Measurements from ENCODE around the gene SEC61B.
A peak's percentile ranks its signal among the peaks of the same experiment; 100 is the strongest.

The SEC61B gene

GRCh38 chr9:99221621-99222415 is at the start of gene SEC61B, which contains the start of gene ALG2:
SEC61B (plus strand) TSS chr9:99222282; CDS start chr9:99222364, 82 bp downstream.
ALG2 (minus strand) TSS chr9:99221942; CDS start chr9:99221894, 48 bp downstream.
- peak; percentile 95 for DNase-seq (ENCODE audit: low read depth)

DNA sequence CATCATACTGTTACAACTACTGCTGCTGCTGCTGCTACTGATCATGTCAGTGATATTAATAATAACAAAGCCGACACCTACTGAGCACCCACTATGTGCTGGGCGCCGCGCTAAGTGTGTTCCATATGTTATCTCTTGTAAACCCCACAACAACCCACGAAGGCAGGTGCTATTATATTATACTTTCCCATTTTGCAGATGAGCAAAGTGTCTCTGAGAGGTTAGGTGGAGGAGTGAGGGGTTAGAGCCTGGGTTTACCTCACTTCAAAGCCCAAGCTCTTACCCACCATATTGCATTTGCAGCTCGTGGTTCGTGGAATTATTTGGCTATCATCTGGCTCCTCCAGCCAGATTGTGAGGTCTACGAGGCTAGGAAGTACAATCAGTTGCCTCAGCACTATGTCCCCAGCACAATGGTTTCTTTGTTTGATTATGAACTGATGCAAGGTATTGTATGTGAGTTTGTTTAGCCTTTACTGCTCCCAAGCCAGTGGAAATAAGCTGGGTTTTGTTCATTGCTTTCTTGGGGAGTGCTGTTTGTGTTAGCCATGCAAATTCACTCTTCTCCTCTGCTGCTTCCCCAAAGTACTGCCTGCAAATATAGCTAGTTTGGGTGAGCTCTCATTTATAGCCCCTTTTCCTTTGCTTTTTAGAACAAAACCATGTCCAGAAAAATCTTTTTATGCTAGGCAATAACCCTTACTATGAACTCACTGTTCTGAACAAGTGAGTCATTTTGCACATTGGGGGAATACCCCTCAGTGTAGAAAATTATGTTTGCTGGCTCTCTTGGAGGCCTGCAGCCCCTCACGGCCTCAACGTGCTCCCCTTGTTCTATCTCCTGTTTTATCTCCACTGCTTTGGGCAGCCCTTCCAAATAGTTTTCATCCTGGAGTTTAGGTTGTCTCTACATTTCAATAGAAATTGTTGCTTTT is 48.2 kb upstream of the SEC61B start:
- DNase-seq (ENCODE audit: low read depth): no peak

DNA sequence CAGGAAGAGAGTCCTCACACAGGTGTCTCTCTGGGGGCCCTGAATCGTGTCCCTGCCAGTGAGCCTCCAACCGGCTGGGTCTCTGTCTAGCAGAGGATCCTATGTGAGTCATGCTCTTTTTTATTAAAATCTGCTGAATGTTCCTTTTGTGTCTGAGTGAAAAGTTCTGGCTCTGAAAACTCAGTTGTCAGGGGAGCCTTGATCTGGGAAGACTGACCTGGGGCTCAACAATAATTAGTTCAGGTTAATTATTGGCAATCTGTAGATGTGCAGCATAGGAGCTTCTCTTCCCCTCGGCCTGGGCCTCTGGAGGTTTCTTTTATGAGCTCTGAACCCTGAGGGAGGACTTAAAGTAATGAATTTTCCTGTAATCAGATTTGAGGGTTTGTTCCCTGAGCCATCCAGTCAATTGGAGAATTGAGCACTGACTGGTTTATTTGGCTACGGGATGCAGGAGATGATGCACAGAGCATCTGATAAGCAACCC is 45.5 kb upstream of the SEC61B start:
- no peak for DNase-seq (ENCODE audit: low read depth)

- DNase-seq (ENCODE audit: low read depth): no peak
Measured at GRCh38 chr9:99177576-99178366, 44.3 kb upstream of the SEC61B start.

- DNase-seq (ENCODE audit: low read depth): no peak
Measured at GRCh38 chr9:99178912-99179872, 42.9 kb upstream of the SEC61B start.

DNA sequence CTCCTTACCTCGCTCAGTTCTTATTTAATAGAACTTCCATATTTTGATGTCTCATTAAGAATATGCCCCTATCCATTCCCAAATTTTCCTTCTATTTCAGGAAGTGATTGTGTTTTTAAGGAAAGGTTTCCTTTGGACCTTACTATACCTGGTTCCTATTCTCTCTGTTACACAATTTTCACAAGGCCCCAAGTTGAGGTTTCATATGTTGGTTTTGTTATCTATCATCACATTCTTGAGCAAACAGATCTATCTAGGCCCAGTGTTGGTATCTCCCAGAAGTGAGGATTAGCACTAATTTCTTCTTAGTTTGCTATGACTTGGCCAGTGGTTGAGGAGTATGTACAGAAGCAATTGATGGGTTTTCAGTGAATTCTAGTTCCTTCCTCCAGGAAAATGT is 41.9 kb upstream of the SEC61B start:
- DNase-seq (ENCODE audit: low read depth): no peak

DNA sequence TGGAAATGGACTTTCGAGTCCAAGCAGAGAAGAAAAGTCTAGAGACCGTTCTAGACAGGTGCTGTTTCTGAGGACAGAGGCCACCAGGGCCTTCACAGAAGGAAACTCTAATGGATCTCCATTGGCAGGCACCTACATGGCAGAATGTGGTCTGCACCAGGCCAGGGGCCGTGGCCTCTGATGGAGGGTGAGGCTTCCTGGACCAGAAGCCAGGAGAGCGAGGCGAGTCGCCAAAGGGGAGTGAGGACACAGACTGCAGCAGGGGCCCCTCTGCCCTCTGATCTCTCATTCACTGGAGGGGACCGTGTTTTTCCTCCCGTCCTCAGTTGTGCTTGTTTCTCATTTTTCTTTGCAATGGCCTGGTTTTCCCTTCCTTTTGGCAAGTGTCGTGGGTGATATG is 41.4 kb upstream of the SEC61B start:
- DNase-seq (ENCODE audit: low read depth): no peak

- DNase-seq (ENCODE audit: low read depth): no peak
Measured at GRCh38 chr9:99181206-99181605, 40.9 kb upstream of the SEC61B start.

- DNase-seq (ENCODE audit: low read depth): no peak
Measured at GRCh38 chr9:99181621-99182020, 40.5 kb upstream of the SEC61B start.

GRCh38 chr9:99182356-99182755 is 39.7 kb upstream of the SEC61B start:
- DNase-seq (ENCODE audit: low read depth): no peak

GRCh38 chr9:99183616-99184015 is 38.5 kb upstream of the SEC61B start:
- no peak for DNase-seq (ENCODE audit: low read depth)

GRCh38 chr9:99184110-99184474 is 38.0 kb upstream of the SEC61B start:
- no peak for DNase-seq (ENCODE audit: low read depth)

DNA sequence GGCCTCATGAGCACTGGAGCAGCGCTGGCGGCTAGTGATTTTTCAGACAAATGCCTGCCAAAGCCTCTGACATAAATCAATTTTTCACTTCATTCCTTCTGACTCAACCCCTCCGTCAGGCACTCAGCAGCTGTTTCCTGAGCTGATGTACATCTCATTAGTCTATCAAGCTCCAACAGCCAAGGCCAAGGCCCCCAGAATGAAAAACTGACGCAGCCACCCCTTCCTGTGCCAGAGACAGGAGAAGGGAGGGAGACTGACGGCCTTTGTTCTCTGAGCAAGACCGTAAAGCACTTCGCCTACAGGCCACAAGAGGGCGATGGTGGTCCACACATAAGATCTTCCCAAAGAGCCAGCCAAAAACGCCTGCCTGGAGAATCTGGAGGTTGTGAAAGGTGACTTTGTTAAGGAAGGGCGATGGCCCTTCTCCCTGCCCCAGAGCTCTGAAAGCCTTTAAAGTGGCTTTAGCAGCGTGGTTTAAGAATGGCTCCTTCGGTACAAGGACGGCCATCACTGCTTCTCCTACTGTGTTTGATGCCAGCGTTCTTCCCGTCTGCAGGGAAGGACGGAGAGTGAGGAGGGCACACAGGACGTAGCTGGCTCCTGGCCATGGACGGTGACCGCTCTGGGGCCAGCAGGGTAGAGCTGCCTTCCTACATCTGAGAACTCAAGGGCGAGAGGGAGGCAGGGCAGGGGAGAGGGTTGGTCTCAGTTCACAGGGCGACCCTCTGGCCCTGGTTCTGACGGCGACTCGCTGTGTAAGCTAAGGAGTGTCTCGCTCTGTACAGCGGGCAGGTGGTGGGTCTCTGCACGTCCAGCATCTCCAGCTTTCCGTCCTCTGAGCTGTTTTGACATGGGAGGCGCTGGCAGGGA is 37.4 kb upstream of the SEC61B start:
- DNase-seq (ENCODE audit: low read depth): peak; percentile 86

GRCh38 chr9:99185348-99185632 is 36.8 kb upstream of the SEC61B start:
- no peak for DNase-seq (ENCODE audit: low read depth)

- DNase-seq (ENCODE audit: low read depth): no peak
Measured at GRCh38 chr9:99185934-99186333, 36.1 kb upstream of the SEC61B start.

- no peak for DNase-seq (ENCODE audit: low read depth)
Measured at GRCh38 chr9:99187311-99187710, 34.8 kb upstream of the SEC61B start.

- no peak for DNase-seq (ENCODE audit: low read depth)
Measured at GRCh38 chr9:99189186-99189585, 32.9 kb upstream of the SEC61B start.

- no peak for DNase-seq (ENCODE audit: low read depth)
Measured at GRCh38 chr9:99189887-99190596, 32.0 kb upstream of the SEC61B start.

DNA sequence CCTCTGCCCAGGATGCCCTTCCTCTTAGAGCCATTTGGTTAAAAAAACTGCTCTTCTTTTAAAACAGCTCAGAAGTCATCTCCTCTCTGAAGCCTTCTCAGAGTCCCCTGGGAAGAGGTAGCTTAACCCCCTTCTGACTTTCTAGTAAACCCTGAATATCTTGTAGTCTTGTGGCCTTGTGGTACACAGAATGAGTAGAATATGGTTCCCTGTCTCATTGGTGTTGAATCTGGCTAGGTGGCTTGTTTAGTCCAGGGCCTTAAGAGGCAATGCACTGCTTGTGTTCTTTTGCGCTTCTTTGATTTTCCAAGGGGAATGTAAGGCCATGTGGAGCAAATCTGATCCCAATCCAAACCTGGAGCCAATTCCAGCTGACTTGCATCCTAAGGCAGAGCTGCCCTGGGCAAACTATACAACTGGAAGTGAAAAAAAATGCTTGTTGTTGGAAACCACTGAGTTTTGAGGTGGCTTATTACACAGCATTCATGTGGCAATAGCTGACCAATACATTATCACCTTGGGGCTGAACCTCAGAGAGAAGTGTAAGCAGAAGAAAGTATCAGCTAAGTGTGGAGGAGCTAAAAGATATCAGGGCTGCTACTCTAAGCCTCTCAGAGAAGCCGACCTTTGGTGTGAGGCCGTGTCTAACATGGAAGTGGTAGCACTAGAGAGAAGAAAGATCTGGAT is 31.3 kb upstream of the SEC61B start:
- no peak for DNase-seq (ENCODE audit: low read depth)
